HG03025 (cell line): ENCODE measurements around the gene TRIM3.
"Not testable (repeated sequence)": the region's sequence is repeated elsewhere in the genome, so short reads cannot be mapped to it uniquely, and the experiment has no call there.

ENCODE experiments used
- ATAC-seq: cut with Tn5 transposase; IDR thresholded peaks from one replicate; pipeline ENCODE4 v1.9.1; 2021; ENCODE audit warnings: mild to moderate bottlenecking, moderate library complexity; ENCODE audit not compliant: unreplicated experiment, low FRiP score

TRIM3 gene

DNA sequence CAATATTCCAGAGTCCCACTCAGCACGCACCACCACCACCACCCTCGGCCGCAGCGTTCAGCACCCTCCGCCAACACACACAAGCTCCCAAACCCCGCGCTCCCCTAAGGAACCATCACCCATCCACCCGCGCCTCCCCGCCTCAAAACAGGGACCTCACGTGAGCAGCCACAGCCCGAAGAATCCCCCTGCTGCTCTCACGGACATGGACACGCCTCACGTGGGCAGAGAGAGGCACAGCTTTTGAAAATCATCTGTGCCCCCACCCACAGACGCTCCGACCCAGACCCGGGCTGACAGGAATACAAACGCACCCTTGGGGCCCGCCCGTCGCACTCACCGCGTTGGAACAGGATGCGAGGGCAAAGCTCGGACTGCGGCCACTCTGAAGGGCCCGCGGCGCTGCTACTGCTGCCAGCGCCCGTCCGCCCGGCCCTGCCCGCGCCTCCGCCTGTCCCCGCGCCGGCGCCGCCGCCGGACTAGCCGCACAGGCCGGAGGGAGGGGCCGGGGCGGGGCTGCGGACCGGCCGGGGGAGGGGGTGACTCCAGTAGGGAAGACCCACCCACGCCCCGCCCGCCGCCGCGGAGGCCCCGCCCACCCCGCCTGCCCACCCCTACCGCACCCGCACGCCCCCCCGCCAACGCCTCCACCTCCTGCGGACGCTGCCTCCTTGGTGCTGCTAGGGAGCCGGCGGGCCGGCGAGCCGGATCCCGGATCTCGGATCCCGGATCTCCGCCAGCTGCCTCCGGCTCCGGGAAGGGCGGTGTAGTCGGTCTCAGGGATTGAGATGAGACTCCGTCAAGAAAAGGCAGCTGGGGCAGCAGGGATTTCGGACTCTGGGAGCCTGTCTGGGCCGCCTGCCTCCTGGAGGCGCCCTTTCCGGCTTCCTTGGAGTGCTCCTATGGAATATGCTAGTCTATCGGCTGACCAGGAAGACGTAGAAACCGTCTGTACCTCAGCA is at the start of gene TRIM3:
TRIM3 (minus strand) TSS at position 491 of the 962 bp plus-strand sequence. CDS start 8,246 bp downstream, outside the sequence.
- ATAC-seq: peak; percentile 62

DNA sequence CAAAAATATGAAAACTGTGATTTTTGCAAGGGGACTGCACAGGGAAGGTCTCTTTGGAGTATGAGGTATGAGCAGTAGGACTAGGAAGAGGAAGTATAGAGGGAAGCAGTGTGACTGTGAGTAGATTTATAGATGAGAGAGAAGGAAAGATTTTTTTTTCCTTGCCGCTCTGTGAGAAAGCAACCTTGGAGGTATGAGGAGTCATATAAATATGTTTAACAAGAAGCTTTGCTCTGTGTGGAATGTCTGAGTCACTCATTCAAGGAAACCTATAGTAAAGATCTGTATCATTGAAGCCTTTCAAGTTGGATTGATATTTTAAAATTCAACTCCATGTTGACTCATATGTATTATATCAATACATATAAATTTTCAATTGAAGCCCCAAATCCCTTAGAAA is 49.5 kb upstream of the TRIM3 start:
- no peak for ATAC-seq

GRCh38 chr11:6521946-6522345 is 48.2 kb upstream of the TRIM3 start:
- not testable (repeated sequence) for ATAC-seq

DNA sequence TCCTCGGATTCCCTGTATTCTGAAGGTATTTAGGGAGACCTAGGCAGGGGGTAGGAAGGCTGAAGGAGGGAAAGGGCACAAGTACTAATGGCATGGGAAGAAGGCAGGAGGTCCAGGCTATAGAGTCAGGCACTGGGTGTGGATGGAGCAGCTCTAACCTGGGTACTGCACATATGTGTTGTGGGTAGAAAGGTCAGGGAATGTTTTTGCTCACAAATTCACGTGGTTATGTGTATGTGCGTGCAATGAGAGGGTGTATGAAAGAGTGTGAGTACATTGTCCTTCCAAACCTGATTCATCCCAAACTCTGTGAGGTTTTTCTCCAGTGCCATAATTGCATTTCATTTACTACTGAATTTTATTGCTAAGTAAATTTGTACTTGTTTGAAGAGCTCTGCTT is 46.5 kb upstream of the TRIM3 start:
- ATAC-seq: no peak

GRCh38 chr11:6516865-6517264 is 43.1 kb upstream of the TRIM3 start:
- no peak for ATAC-seq

DNA sequence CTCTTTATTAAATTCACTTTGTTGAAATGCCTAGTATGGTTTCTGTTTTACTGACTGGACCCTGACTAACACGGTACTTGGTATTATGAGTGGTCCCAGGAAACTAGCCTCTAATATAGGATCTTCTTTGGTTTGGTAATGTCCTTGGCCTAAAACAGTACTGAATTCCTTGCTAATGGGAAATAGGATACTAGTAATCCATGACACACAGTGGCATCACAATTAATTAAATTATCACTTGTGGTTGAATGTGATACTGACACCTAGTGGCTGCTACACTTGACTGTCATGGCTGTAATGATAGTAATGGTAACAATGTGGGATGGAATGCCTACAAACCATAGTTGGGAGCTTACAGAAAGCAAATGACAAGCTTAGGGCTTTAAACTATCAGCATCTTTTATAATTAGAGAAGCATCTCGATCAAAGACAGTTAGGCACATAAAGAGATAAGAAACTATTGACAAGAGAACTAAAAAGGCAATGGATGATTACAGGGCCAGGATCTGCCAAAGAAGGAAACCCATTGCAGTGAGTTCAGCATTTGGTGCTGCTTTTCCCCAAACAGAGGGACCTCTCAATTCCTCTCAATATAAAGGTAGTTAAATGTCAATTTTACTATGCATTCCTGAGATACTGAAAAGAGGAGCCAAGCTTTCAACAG is 32.0 kb upstream of the TRIM3 start:
- ATAC-seq: no peak

- no peak for ATAC-seq
Measured at GRCh38 chr11:6504166-6504565, 30.4 kb upstream of the TRIM3 start.

DNA sequence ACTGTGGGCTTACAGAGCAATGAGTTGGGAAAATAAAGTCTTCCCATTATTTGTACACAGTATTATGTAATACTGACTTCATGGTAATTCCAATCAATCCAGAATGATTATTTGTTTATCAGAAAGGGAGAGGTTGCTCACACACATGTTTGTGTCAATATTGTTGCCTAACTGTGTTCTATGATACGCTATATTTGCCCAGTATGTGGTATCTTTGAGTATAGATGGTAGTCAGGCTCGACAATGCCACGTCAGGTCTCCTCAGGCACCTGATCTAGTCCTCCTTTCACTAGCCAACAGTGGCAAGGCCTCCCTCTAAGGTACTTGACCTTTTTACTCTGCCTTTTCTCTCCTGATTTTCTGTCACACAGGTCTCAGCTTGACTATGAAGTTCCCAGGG is 28.6 kb upstream of the TRIM3 start:
- no peak for ATAC-seq

DNA sequence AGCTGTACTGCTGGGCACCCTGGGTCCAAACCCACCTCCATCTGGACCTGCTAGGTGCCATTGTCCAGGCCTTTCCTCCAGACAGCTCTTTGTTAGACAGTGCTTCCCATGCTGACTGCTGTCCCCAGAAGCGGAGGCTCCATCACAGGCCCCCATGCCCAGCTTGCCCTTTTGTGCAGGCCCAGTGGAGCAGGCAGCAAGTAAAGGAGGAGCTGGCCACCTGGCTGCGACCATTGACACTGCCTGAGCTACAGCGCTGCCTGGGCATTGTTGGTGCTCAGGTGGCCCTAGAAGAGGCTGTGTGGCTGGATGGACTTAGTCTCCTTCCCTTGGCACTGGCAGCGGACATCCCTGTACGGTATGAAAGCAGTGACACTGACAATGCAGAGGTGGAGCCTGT is 24.8 kb upstream of the TRIM3 start:
- no peak for ATAC-seq

GRCh38 chr11:6498121-6498520 is 24.4 kb upstream of the TRIM3 start:
- ATAC-seq: no peak

DNA sequence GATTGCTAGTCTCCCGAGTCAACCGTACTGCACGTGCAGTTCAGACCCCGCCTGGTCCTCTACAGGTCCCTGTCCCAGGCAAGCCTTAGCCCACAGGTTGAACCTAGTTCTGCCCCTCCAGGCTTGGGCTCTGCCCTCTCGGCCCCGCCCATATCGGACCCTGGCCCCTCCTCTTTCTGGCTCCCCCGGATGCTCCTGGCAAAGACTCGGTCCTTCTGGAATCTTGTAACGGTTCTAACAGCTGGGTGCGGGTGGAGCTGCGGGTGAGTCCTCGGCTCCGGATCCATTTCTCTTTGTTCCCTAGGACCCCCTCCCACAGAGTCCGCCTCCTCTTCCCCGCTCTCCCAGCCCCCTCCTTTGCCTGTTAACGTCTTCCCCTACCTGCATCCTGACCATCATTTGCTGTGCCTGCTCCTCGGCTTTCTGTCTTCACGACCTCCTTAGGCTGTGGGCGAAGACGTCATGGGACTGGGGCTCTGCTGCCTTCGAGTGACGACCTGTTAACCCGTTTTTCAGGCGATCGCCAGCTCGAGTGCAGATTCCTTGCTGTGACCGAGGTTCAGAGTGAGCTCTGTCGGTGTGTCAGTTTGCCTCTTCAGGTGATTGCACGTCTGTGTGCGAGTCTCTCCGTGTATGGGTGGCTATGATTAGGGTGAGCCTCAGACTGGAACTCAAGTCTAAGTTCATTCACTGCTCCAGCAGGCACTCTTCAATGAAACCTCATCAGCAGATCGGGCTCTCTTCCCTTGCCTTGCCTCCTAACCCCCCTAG is 23.5 kb upstream of the TRIM3 start, which contains the start of gene DNHD1:
DNHD1 (plus strand) TSS at position 212 of the 771 bp plus-strand sequence. CDS start 936 bp downstream, outside the sequence.
- ATAC-seq: no peak

DNA sequence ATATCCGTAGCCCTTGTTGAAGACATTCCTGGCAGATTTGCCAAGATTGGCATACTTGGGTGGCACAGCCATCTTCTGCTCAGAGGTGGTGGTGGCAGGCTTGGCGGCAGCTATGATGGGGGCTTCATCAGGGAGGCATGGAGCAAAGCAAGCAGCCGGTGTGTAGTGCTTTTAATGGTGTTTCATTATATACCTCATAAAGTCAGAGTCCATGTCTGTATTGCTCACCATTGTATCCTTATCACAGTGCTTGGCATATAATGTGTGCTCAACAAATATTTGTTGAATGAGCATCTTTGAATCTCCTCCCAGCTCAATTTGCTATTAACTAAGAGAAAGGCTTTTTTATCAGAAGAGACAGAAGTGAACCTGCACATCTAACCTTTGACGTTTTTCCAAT is 15.6 kb upstream of the TRIM3 start:
- no peak for ATAC-seq

DNA sequence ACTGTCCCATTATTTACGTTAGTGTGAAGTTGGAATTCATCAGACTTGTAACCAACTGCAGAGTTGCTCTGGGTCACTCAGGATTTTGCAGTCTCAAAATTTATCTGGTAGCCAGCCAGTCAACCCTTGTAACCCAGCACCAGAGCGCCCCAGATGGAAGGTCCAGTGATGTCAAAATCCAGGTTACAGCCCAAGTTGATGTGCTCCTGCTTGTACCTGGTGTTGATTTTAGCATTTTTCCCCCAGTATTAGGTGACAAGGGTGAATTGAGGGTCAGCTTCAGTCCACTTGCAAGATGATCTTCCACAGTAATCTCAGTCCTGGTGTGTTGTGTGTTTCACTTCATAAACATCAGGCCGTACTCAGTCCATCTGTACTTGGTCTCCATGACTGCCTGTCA is 15.1 kb upstream of the TRIM3 start:
- ATAC-seq: no peak

- no peak for ATAC-seq
Measured at GRCh38 chr11:6488342-6488741, 14.6 kb upstream of the TRIM3 start.

GRCh38 chr11:6486938-6487337 is 13.2 kb upstream of the TRIM3 start:
- ATAC-seq: no peak

DNA sequence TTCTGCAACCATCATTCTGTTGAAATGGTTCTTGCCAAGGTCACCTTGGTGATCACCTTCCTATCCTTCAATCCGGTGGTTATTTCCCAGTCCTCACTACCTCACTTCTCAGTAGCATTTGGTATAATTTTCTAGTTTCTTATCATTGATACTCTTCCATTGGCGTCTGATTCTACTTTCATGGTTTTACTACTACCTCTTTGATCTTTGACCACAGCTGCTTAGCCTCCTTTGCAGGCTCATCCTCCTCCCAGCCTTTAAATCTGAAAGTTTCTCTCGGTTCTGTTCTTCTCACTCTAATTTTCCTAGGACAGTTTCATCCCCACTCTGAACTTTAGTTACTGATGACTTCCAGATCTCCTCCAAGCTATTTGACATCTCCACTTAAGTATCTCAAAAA is 12.5 kb upstream of the TRIM3 start:
- no peak for ATAC-seq

GRCh38 chr11:6485661-6486060 is 11.9 kb upstream of the TRIM3 start:
- ATAC-seq: no peak

DNA sequence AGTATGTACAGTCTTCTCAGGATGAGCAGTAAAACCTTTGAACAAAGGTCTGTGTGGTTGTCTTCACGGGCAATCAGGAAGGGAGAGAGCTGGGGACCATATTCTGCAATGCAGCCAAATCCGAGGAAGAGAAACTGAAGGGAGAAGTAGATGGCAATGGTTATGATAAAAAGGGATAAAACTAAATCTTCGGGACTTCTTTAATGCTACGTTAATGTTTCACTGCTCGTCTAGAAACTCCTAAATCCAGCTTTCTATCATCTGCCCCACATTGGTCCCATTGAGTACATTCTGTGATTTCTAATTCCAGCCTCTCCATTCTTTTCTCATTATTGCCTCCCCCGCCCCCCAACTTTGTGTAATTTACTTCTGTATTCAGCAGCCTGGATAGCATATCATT is 9.3 kb upstream of the TRIM3 start:
- no peak for ATAC-seq

DNA sequence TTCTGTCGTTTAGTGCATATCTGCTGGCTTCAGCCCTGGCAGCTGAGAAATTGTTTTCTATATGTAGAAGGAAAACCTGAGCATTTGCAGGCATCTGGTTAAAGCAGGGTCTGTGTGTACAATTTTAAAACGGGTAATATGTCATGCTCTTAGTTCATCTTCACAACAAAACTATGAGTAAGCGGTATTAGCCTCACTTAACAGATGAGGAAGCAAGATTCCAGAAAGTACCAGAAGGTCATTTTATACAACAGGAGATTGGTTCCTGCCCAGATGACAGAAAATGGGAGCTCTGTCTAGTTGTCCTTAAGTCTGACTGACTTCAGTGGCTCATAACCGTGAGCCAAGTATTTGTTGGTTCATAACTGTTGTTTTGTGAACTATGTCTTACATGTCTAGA is 8.7 kb upstream of the TRIM3 start:
- no peak for ATAC-seq

DNA sequence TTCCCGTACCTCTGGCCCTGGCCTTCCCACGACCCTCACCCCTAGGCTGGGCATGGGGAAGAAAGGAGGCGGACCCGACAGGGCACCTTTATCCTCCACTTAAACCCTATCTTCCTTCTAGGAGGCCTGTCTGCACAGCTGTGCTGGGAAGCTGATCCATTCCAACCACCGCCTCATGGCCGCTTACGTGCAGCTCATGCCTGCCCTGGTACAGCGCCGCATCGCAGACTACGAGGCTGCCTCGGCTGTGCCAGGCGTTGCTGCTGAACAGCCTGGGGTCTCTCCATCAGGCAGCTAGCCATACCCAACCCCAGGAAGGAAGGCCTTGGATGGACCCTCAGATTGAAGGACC is 8.2 kb upstream of the TRIM3 start:
- peak; percentile 2 for ATAC-seq
